GM10847 (cell line): ENCODE data around the gene SLC7A10.

Experiments used
- POLR2A ChIP-seq: IDR thresholded peaks from 2 replicates; pipeline ENCODE4 v1.6.1; 2011; ENCODE audit not compliant: insufficient read length; ENCODE audit errors: extremely low read depth

SLC7A10 gene

GRCh38 chr19:33261511-33262189, 36.0 kb upstream of the SLC7A10 start:
- TF ChIP-seq POLR2A: no peak

- no peak for TF ChIP-seq POLR2A
Measured at GRCh38 chr19:33260628-33261418, 35.2 kb upstream of the SLC7A10 start.

- no peak for TF ChIP-seq POLR2A
Measured at GRCh38 chr19:33259539-33259938, 33.9 kb upstream of the SLC7A10 start.

GRCh38 chr19:33257828-33258227, 32.2 kb upstream of the SLC7A10 start:
- TF ChIP-seq POLR2A: no peak

- TF ChIP-seq POLR2A: no peak
Measured at GRCh38 chr19:33256261-33256660, 30.6 kb upstream of the SLC7A10 start.

GRCh38 chr19:33255781-33256180, 30.1 kb upstream of the SLC7A10 start:
- no peak for TF ChIP-seq POLR2A

GRCh38 chr19:33254245-33254824, 28.7 kb upstream of the SLC7A10 start:
- no peak for TF ChIP-seq POLR2A

- no peak for TF ChIP-seq POLR2A
Measured at GRCh38 chr19:33252971-33253370, 27.3 kb upstream of the SLC7A10 start.

GRCh38 chr19:33252418-33252962, 26.8 kb upstream of the SLC7A10 start:
- no peak for TF ChIP-seq POLR2A

GRCh38 chr19:33251526-33252090, 26.0 kb upstream of the SLC7A10 start:
- TF ChIP-seq POLR2A: no peak

GRCh38 chr19:33251076-33251475, 25.4 kb upstream of the SLC7A10 start:
- no peak for TF ChIP-seq POLR2A

- no peak for TF ChIP-seq POLR2A
Measured at GRCh38 chr19:33250500-33250899, 24.9 kb upstream of the SLC7A10 start.

GRCh38 chr19:33249740-33250366, 24.2 kb upstream of the SLC7A10 start:
- TF ChIP-seq POLR2A: no peak

- no peak for TF ChIP-seq POLR2A
Measured at GRCh38 chr19:33248954-33249613, 23.4 kb upstream of the SLC7A10 start.

GRCh38 chr19:33248553-33248953, 22.9 kb upstream of the SLC7A10 start:
- no peak for TF ChIP-seq POLR2A
